NCI-H1092 treated with DMSO at 0.1 percent for 48 hours (cell line): ENCODE data around the gene PPAT.
"Not testable (repeated sequence)": the region's sequence is repeated elsewhere in the genome, so short reads cannot be mapped to it uniquely, and the experiment has no call there.

Source experiments
- DNase-seq: peaks from one replicate; lab custom pipeline; 2025; lab: John Stamatoyannopoulos, UW

PPAT gene

GRCh38 chr4:56435140-56435926 lies at the start of gene PPAT:
PPAT (minus strand) TSS chr4:56435615; CDS start chr4:56435477, 138 bp downstream.
- peak; percentile 98 for DNase-seq

GRCh38 chr4:56480691-56481090 lies 45.3 kb upstream of the PPAT start:
- no peak for DNase-seq

GRCh38 chr4:56477192-56477702 lies 41.8 kb upstream of the PPAT start:
- no peak for DNase-seq

GRCh38 chr4:56475917-56476316 lies 40.5 kb upstream of the PPAT start:
- DNase-seq = no peak

- no peak for DNase-seq
Measured at GRCh38 chr4:56469489-56470210, 34.2 kb upstream of the PPAT start.

GRCh38 chr4:56468097-56468422 lies 32.6 kb upstream of the PPAT start:
- DNase-seq = peak; percentile 49

GRCh38 chr4:56467284-56468096 lies 32.1 kb upstream of the PPAT start, which contains the start of gene SRP72:
SRP72 (plus strand) TSS chr4:56467617; CDS start chr4:56467636, 19 bp downstream.
- DNase-seq = peak; percentile 86

GRCh38 chr4:56466910-56467283 lies 31.5 kb upstream of the PPAT start:
- peak; percentile 10 for DNase-seq

- DNase-seq = not testable (repeated sequence)
Measured at GRCh38 chr4:56466296-56466761, 30.9 kb upstream of the PPAT start.

- DNase-seq = no peak
Measured at GRCh38 chr4:56465599-56466295, 30.3 kb upstream of the PPAT start.

GRCh38 chr4:56464581-56464980 lies 29.2 kb upstream of the PPAT start:
- DNase-seq = no peak

GRCh38 chr4:56463711-56464110 lies 28.3 kb upstream of the PPAT start:
- no peak for DNase-seq

- DNase-seq = no peak
Measured at GRCh38 chr4:56462157-56462556, 26.7 kb upstream of the PPAT start.

GRCh38 chr4:56460085-56460484 lies 24.7 kb upstream of the PPAT start:
- DNase-seq = no peak

- no peak for DNase-seq
Measured at GRCh38 chr4:56450342-56450741, 14.9 kb upstream of the PPAT start.

GRCh38 chr4:56449475-56449874 lies 14.1 kb upstream of the PPAT start:
- not testable (repeated sequence) for DNase-seq

- DNase-seq = no peak
Measured at GRCh38 chr4:56448301-56448700, 12.9 kb upstream of the PPAT start.

- DNase-seq = no peak
Measured at GRCh38 chr4:56445699-56446098, 10.3 kb upstream of the PPAT start.

GRCh38 chr4:56444719-56445118 lies 9.3 kb upstream of the PPAT start:
- no peak for DNase-seq

GRCh38 chr4:56440983-56441382 lies 5.6 kb upstream of the PPAT start:
- no peak for DNase-seq

GRCh38 chr4:56438766-56439165 lies 3.4 kb upstream of the PPAT start:
- no peak for DNase-seq
